GM12878 (cell line): ENCODE results near the gene B3GALNT2. TPM values are rescaled to one million over a fixed set of nuclear protein-coding genes. Genes with fewer than 3 reads are reported as not detected.

Experiments used
- ATAC-seq: fragments of 200-7000 bp; cut with Tn5 transposase; 3 replicates; pipeline ENCODE4 v1.9.1; 2020; ENCODE audit warnings: mild to moderate bottlenecking, moderate library complexity
- BruUV-seq: library from RNA; stranded (reverse); fragments of 400-500 nt; replicated peaks from 2 replicates; lab custom pipeline; 2021; lab: Mats Ljungman, UMichigan
- CTCF ChIA-PET: fragments of 300-600 bp; sonication (Branson Sonifier 250); formaldehyde crosslinking; extraction: SDS; loops from one replicate; lab custom pipeline; 2021; ENCODE audit warnings: inconsistent platforms; lab: Yijun Ruan, JAX
- POLR2A ChIA-PET: fragments of 350-600 bp; formaldehyde crosslinking; extraction: SDS; loops from one replicate; lab custom pipeline; 2021; ENCODE audit warnings: inconsistent platforms; lab: Charles Lee
- RAD21 ChIA-PET: fragments of 300-600 bp; sonication (Branson Sonifier 250); formaldehyde crosslinking; loops from one replicate; lab custom pipeline; 2023; ENCODE audit warnings: antibody characterized with exemption; ENCODE audit not compliant: unreplicated experiment; lab: Charles Lee
- SMC1A ChIA-PET: fragments of 300-600 bp; sonication (Branson Sonifier 250); formaldehyde crosslinking; loops from one replicate; lab custom pipeline; 2023; ENCODE audit not compliant: unreplicated experiment, uncharacterized antibody; lab: Charles Lee
- DNase-seq: peaks from one replicate; pipeline ENCODE4 v3.0.0-alpha.2; 2011; ENCODE audit warnings: low read depth, low spot score
- FAIRE-seq: peaks from 3 replicates; lab custom pipeline; 2011; peaks lifted over from hg19 to GRCh38; lab: Jason Lieb, UNC
- H2AFZ ChIP-seq: 2 replicates; pipeline ENCODE4 v1.6.0; 2011; ENCODE audit warnings: low read depth, low read length, control low read depth; ENCODE audit not compliant: control insufficient read depth
- H3K27ac ChIP-seq: 2 replicates; pipeline ENCODE4 v1.5.1; 2011; ENCODE audit warnings: control low read depth; ENCODE audit not compliant: control insufficient read depth, insufficient read depth
- H3K27me3 ChIP-seq, 2 experiments: replicated peaks in 1 of 2; 2 replicates each; pipeline versions ENCODE4 v1.6.0 to v1.6.1; 2011; ENCODE audit warnings: low read length in 1 of 2; ENCODE audit not compliant: control insufficient read depth in 2 of 2, insufficient read depth in 2 of 2
- H3K36me3 ChIP-seq, 2 experiments: 2 replicates each; pipeline ENCODE4 v1.5.1; 2011; ENCODE audit warnings: low read length in 1 of 2; ENCODE audit not compliant: control insufficient read depth in 2 of 2, insufficient read depth in 2 of 2
- H3K4me1 ChIP-seq: 2 replicates; pipeline ENCODE4 v1.6.1; 2011; ENCODE audit warnings: mild to moderate bottlenecking, low read length, moderate library complexity, mixed read lengths; ENCODE audit not compliant: control insufficient read depth, insufficient read depth
- H3K4me2 ChIP-seq: 2 replicates; pipeline ENCODE4 v1.6.0; 2011; ENCODE audit warnings: control low read depth; ENCODE audit not compliant: control insufficient read depth, insufficient read depth
- H3K4me3 ChIP-seq: fragments of 200-600 bp; sonication (generic); 2 replicates; pipeline ENCODE4 v1.5.1; 2016
- H3K79me2 ChIP-seq: 2 replicates; pipeline ENCODE4 v1.6.0; 2011; ENCODE audit warnings: low read length; ENCODE audit not compliant: control insufficient read depth, insufficient read depth
- H3K9ac ChIP-seq: 2 replicates; pipeline ENCODE4 v1.8.0; 2011; ENCODE audit warnings: low read length, control low read depth, mixed read lengths; ENCODE audit not compliant: control insufficient read depth, insufficient read depth
- H3K9me3 ChIP-seq: replicated peaks from 3 replicates; pipeline ENCODE4 v1.5.1; 2011; ENCODE audit warnings: mild to moderate bottlenecking, low read length; ENCODE audit not compliant: control insufficient read depth, insufficient read depth
- H4K20me1 ChIP-seq: 2 replicates; pipeline ENCODE4 v1.6.0; 2011; ENCODE audit not compliant: control insufficient read depth, insufficient read depth
- CBX5 ChIP-seq: sonication (generic); IDR thresholded peaks from 2 replicates; pipeline ENCODE4 v1.6.1; 2016; ENCODE audit warnings: low read depth, moderate library complexity, mild to moderate bottlenecking, inconsistent platforms
- ZBTB11 ChIP-seq: fragments of 450-650 bp; formaldehyde crosslinking; IDR thresholded peaks from 2 replicates; pipeline ENCODE4 v1.5.0; 2022; ENCODE audit warnings: mild to moderate bottlenecking, missing genetic modification characterization
- WGBS: methylation state at CpG from one replicate; pipeline ENCODE4 v1.1.6; 2016; ENCODE audit warnings: low lambda C conversion rate; ENCODE audit not compliant: insufficient replicate concordance, insufficient coverage; ENCODE audit errors: missing lambda C conversion rate; 5-methylcytosine and 5-hydroxymethylcytosine counted together
- in situ Hi-C: fragments of 300-500 bp; cut with MboI; formaldehyde crosslinking; loops from 9 replicates; pipeline ENCODE4 v1.14.3; 2018; ENCODE audit warnings: mixed read lengths
- intact Hi-C: fragments of 100-400 bp; cut with micrococcal nuclease; formaldehyde crosslinking; loops from one replicate; pipeline ENCODE4 v1.14.2; 2022; ENCODE audit not compliant: unreplicated experiment
- polyA plus RNA-seq, 11 experiments: library from polyadenylated mRNA; depleted of rRNA in 4 of 11; unstranded in 6 of 11; stranded (reverse) in 5 of 11; fragments of >200 nt; fragmentation: Nextera tagmentation in 4 of 11; fragmentation: Illumina TruSeq in 1 of 11; extraction: Ambion mirVana in 4 of 11; extraction: Trizol in 1 of 11; gene quantifications; 1 replicate in 1 of 11; 2 replicates in 10 of 11; pipeline versions ENCODE4 v1.2.1 to v1.2.3, GENCODE V29; 2011 to 2016; ENCODE audit warnings: inconsistent platforms in 2 of 11, missing spikeins in 2 of 11, low read depth in 1 of 11
- total RNA-seq, 4 experiments: library from RNA; depleted of rRNA in 3 of 4; stranded (reverse); fragments of >200 nt in 3 of 4; fragmentation: Illumina TruSeq in 1 of 4; extraction: Trizol in 1 of 4; gene quantifications; 2 replicates each; pipeline versions ENCODE4 v1.2.1 to v1.2.3, GENCODE V29; 2013 to 2021

The B3GALNT2 gene
- total and polyA plus RNA-seq, 10 of the 15 experiments (the other 5 are each of a cell fraction or from before 2014, with no cell fraction given): 0.77 to 19.7 (median 12.7) TPM

GRCh38 chr1:235416662-235417049 is 87.6 kb downstream of the B3GALNT2 start:
- ChIA-PET RAD21 (interaction anchor here (0.5 to 3.3 kb wide), 38 partner anchors 9 to 928 kb away, joined by 3 to 28 read pairs (median 5); partner anchors contain the start of genes B3GALNT2, GGPS1, RBM34 and TOMM20), SMC1A (interaction anchor here (0.6 to 3.3 kb wide), 46 partner anchors 10 to 1301 kb away, joined by 3 to 46 read pairs (median 5); partner anchors contain the start of genes B3GALNT2, RBM34 and TBCE), POLR2A (interaction anchor here (0.7 to 1.5 kb wide), 3 partner anchors 175 to 312 kb away, joined by 3 to 9 read pairs (median 3); partner anchors contain the start of gene RBM34), CTCF (interaction anchor here (0.6 to 5.3 kb wide), 93 partner anchors 8 to 1094 kb away, joined by 3 to 101 read pairs (median 5); partner anchors contain the start of genes B3GALNT2, RBM34 and TBCE)
- in situ Hi-C loops (loop anchor here (5.0 kb wide), 2 partner anchors 169 to 314 kb away; no protein-coding TSS in a partner anchor), intact Hi-C loops (loop anchor here (2.0 to 10.0 kb wide), 6 partner anchors 219 to 1302 kb away; no protein-coding TSS in a partner anchor)
- no peak overlapping the region for H3K27ac ChIP-seq
- no peak for FAIRE-seq
- WGBS: 96% methylated on average over 1 of the region's 1 CpG
- no peaks in the 10 kb centered on the region for H3K27me3 ChIP-seq
- H3K9ac ChIP-seq: no peak overlapping the region
- no peaks in the 10 kb centered on the region for H3K79me2 ChIP-seq
- H3K9me3 ChIP-seq: no peaks in the 10 kb centered on the region
- no peak overlapping the region for H3K4me3 ChIP-seq
- no TSS peak for BruUV-seq
- no peak for DNase-seq
- H4K20me1 ChIP-seq: no peaks in the 10 kb centered on the region
- H3K36me3 ChIP-seq: no peaks in the 10 kb centered on the region; a peak in 1 of 4 replicates
- H3K4me1 ChIP-seq: no peaks in the 10 kb centered on the region
- H3K4me2 ChIP-seq: no peak overlapping the region
- no peak overlapping the region for H2AFZ ChIP-seq
- ATAC-seq: no peak
- no peak for TF ChIP-seq ZBTB11
- TF ChIP-seq CBX5: no peak
